ENCODE data around the gene LGALS8.
"Not testable (repeated sequence)": the region's sequence is repeated elsewhere in the genome, so short reads cannot be mapped to it uniquely, and the experiment has no call there.

The LGALS8 gene

DNA sequence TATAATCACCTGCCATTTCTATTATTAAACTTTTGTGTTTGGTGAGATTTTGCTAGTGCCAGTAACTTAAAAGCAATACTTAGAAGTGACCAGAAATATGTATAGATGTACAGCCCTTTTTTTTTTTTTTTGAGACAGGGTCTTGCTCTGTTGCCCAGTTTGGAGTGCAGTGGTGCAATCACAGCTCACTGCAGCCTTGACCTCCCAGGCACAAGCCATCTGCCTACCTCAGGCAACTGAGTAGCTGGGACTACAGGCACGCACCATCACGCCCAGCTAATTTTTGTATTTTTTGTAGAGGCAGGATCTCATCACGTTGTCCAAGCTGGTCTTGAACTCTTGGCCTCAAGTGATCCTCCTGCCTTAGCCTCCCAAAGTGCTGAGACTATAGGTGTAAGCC lies 56.6 kb downstream of the LGALS8 start:
- not testable (repeated sequence) for ATAC-seq, H3K9me3 Mint-ChIP-seq, H3K4me3 Mint-ChIP-seq, H3K27me3 Mint-ChIP-seq, DNase-seq, H3K4me1 Mint-ChIP-seq
- H3K27ac Mint-ChIP-seq, result peak overlapping the region in 1 of 2 donors; percentile 71

DNA sequence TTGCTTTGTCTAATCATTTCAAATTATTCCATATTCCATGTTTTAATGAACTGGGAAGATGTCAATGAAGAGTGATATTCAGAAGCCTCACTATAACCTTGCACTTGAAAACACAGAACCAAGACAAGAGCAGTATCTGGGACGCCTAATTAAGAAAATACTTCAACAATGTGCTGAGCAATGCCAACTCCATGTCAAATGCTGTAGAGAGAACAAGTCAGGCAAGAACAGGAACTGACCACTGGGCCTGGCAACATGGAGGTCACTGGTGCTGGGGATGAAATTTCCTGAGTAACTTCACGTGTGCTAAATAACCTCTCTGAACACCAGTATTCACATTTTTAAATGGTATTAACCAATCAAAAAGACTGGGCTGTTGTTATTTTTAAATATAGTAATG lies 57.7 kb downstream of the LGALS8 start:
- Mint-ChIP-seq H3K27ac (no peak overlapping the region), H3K9me3 (no peaks in the 10 kb centered on the region), H3K4me1 (no peaks in the 10 kb centered on the region), H3K27me3 (no peaks in the 10 kb centered on the region), H3K4me3 (no peak overlapping the region)
- ATAC-seq (no peak), DNase-seq (no peak)

DNA sequence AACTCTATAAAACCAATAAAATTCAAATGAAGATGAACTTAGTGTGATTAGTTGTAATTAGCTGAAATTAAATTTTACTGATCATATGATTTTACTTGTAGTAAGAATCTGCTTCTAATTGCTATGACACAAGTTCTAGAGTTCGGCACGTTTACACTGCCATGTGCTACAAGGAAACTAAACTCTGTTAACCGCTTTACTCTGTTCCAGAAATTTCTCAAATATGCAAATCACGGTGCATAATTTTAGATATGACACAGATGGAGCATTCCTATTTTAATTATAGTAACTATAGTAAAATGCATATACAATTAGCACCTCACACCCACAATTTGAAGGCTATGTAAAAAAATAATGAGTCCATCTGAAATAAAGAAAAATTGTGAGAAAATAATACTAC lies 65.7 kb downstream of the LGALS8 start:
- no peak for ATAC-seq
- Mint-ChIP-seq H3K27ac (no peak overlapping the region), H3K4me1 (peaks cover 9% of the 10 kb centered on the region), H3K27me3 (no peaks in the 10 kb centered on the region), H3K4me3 (no peak overlapping the region), H3K9me3 (no peaks in the 10 kb centered on the region)
- DNase-seq, result no peak

DNA sequence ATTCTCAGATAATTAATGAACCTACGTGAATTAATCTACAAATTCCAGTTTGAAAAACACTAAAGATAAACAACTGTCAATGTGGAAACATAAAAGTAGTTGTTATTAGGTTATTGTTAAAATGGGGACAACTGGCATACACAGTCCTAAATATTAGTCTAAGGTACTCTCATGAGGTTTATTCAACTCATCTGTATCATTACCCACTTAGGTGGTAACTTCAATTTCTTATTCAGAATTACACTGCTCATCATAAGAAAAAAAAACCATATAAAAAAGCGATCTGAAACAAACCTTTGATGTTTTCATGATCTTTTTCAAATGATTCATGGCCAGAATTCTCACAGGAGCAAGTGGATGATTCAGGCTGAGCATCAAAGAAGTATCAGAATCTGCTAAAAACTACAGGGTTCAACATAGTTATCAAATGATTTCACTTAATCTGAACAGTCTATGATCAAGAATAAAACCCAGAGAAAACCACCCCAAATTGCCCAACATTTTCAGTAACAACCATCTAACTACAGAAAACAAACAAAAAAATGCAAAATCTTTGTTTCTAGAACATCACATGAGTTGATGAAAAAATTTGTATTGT lies 66.9 kb downstream of the LGALS8 start:
- Mint-ChIP-seq H3K27me3 (no peaks in the 10 kb centered on the region), H3K4me3 (no peak overlapping the region), H3K4me1 (peaks cover 9% of the 10 kb centered on the region), H3K9me3 (no peaks in the 10 kb centered on the region), H3K27ac (no peak overlapping the region)
- DNase-seq (no peak), ATAC-seq (no peak)

DNA sequence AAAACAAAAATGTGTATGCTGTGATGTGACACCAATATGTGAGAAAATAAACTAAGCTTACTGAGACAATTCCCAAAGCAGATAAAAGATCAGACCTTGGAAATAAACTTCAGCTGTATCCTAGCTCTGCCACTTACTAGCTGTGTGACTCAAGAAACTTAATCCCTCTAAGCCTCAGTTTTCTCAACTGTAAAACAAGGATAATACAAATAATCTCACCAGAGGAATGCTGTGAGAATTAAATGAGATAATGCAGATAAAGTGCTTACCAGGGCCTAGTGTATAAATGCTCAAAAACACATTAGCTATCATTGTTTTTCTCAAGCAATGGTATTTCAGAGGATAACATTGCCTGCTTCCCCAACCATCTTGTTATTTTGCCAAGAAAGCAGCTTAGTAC lies 78.4 kb downstream of the LGALS8 start:
- no peaks in the 10 kb centered on the region for H3K9me3 Mint-ChIP-seq
- H3K4me1 Mint-ChIP-seq, result peaks cover 34% of the 10 kb centered on the region
- no peaks in the 10 kb centered on the region for H3K27me3 Mint-ChIP-seq
- ATAC-seq (no peak), DNase-seq (no peak)
- peak overlapping the region in 1 of 2 donors; percentile 35 for H3K4me3 Mint-ChIP-seq
- no peak overlapping the region for H3K27ac Mint-ChIP-seq

Data from stimulated activated naive CD8-positive, alpha-beta T cell treated with anti-CD3 and anti-CD28 coated beads, Interleukin-15, amount 100 ng/mL, for 72 hours (primary cell).